ENCODE data around the gene C3orf22.

Gene C3orf22

DNA sequence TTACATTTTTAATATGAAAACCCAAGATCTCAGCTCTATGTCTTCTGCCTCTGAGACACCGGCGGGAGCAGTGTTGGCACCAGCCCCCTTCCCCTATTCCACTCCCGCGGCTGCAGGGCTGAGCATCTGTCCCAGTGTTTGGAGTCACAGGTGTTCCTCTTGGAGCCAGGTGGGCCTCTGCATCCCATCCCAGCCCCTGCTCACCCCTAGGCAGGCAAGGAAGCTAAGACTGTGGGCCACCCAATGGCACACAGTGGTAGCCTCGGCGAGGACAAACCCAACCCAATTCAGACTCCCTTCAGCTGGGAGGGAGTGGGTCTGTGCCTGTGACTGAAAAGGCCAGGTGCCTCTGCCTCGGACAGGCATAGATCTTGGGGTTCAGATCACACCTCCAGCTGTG is 31.7 kb downstream of the C3orf22 start:
- no peak for DNase-seq

DNA sequence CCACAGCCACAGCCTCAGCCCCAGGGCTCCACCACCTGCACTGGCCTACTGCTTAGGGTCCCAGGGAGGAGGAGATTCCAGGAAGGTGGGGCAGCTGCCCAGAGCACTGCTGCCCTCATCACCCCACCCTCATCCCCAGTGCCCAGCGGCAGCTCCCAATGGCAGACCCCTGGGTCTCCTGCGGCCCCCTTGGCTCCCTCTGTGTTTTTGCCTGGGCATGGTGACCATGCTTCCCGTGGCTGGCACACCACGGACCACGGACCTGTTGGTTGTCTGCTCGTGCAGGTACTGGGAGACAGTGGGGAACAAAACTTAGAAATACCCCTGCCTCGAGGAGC is 32.1 kb downstream of the C3orf22 start:
- no peak for DNase-seq

- DNase-seq = no peak
Measured at GRCh38 chr3:126525853-126526667, 32.7 kb downstream of the C3orf22 start.

GRCh38 chr3:126525091-126525852 is 33.5 kb downstream of the C3orf22 start:
- no peak for DNase-seq

DNA sequence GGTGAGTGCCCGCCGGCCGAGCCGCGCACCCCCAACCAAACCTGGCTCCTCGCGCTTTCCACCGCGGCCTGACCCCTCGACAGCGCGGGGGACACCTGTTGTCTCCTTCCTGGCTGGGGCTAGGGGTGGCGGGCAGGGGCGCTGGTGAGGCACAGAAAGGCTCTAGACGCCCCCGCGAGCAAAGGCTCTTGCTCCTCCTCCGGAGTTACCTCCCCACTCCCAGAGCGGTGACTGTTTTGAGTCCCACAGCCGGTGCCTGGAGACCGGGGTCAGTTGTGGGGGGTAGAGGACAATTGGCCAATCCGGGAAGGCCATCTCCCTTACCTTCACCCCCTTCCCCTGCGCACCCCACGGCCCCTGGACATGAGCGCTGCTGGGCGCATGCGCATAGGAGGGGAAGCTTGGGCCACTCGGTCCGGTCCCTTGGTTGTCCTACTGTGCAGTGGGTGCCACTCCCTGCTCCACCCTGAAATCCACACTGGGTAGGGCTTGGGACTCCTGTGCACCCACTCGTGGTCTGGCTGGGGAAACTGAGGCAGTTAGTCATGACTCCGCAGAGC is 34.2 kb downstream of the C3orf22 start:
- no peak for DNase-seq

GRCh38 chr3:126523745-126524428 is 34.8 kb downstream of the C3orf22 start, which contains the start of gene CHST13:
TSS of gene CHST13 (plus strand) at chr3:126524155. CDS start at chr3:126524333, 178 bp downstream.
- no peak for DNase-seq

DNA sequence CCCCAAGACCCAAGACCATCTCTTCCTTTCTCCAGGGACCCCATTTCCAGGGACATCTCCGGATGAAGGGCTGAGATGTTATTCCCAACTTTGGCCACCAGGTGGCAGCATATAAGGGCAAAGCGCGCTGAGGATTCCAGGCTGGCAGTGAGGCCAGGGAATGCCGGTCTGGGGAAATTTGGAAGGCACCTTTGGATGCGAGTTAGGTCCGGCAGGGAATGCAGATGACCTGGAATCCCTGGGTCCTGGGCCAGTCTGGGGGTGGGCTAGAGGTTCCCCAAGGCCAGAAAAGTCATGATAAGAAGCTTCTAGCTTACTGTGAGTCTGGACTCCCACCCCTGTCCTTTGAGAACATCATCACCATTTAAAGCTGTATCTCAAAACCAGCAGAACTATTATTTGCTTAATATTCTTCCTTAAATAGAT is 36.4 kb downstream of the C3orf22 start:
- DNase-seq = no peak

DNA sequence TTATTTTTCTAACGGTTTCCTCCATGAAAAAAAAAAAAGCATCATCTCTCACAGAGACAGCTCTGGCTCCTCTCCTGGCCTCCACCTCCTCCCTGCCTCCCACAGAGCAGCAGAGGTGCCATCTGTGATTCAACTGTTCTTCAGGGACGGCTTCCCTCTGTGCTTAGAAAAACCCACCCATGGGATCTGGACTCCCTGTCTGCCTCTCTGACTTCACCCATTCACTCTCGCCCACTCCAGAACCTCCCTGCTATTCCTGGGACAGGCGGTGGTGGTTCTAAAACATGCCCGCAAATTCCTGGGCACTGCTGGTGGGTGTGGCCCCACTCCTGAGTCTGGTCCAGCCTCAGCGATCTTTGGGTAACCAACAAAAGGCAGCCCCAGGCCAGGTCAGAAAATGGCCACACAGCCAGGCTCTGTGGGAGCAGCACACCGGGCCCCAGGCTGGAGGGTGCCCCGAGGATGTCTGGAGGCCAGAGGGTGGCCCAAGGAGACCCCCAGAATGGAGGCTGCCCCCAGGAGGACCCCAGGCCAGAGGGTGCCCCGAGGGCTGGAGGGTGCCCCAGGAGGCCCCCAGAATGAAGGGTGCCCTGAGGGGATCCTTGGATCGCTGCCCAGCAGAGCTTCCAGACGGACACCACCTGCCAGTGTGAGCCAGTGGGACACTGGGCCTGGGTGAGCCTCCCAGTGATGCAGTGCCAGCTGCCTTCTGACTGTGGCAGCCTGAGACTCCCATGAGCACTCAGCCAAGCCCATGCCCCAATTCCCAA is 37.4 kb downstream of the C3orf22 start:
- no peak for DNase-seq

DNA sequence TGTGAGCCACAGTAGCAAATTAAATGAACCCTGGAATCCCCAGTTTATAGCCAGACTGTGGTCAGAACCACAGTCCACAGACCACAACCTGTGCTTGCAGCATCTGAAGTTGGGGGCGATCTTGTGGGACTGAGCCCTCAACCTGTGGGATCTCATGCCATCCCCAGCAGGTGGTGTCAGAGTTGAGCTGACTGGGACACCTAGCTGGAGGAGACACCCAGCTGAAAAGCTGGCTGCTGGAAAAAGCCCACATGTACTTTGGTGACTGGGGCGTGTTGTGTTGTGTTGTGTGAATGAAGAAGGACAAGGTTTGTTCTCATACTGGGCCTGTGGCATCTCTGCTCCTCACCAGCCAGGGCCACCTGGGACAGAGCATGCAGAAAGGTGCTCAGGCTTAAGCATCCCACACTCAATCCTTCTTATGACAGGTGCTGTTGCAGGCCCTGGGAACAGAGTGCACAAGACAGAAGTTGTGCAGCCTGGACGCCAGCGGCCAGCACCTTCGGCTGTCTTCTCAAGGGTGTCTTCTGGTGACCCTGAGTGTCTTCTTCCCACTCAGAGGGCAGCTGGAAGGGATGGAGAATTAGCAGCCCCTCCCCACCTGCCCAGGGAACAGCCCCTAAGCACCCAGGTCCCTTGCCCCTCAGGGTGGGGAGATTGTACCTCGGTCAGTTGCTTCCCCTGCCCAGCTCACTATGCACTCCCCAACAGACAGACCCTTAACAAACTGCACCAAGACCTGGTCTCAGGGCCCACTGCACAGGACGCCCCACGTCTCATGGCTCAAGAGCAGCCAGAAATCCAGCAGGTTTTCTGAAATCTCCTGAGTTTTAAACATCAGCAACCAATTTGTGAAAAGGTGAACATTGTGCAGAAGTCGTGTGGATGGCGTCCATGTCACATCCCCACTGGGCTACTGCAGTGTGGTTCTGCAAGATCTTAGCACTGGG is 39.0 kb downstream of the C3orf22 start:
- DNase-seq = no peak

GRCh38 chr3:126518779-126519177 is 40.0 kb downstream of the C3orf22 start:
- no peak for DNase-seq

DNA sequence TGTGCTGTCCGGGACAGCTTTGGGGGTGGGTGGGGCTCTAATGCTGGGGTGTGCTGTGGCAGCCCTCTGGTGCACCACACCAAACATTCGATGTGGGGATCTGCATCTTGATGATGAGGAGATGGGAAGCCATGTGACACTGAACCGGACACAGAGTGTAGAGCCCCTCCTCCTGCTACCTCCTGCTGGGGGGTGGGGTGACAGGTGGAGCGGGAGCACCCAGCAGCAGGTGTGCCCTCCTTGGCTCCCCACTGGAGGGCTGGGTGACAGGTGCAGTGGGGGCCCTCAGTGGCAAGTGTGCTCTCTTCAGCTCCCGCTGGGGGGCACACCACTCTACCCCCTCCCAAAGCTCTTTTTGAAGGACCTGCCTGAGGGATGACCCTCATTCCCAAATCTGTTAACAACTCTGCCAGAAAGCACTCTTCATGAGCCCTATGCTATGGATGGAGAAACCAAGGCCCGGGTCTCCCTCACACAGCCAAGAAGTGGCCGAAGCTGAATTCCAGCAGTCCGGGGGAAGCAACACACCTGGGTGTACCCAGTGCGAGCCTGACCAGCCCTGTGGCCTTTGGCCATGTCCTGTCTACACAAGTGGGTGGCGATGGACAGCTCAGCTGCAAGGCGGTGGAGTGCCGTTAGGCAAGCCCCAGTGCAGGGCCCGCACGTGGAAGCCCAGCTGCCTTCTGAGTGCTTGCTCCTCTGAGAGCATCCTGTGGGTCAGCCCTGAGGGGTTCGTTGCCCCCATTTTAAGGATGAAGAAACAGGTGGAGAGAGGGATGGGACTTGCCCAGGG is 40.5 kb downstream of the C3orf22 start:
- DNase-seq = no peak

DNA sequence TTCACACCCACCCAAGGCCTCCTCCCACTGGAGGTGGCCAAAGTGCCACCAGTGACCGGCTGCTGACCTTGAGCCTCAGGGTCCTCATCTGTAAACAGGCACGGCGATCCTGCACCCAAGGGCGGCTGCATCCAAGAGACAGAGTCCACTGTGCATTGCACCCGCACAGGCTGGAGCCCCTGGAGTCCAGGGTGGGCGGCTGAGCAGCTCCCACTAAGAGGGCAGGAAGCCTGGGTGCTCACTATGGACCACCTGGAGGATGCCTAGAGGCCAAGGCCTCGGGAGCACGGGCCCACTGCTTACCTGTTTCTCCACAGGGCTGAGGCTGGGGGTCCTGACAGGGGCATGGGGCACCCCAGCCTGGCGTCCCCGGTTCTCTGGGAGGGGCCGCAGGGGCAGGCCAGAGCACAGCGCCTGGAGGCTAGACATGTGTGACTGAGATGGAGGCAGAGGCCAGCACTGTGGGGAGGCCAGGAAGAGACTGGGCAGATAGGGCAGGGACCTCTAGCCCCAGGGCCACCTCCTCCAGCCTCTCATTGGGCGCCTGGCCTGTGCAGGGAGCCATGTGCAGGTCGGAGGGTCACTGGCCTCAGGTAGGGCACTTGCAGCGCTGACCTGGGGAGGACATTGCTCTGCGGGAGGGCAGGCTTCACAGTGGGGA is 41.3 kb downstream of the C3orf22 start, which contains the start of gene UROC1:
UROC1 (minus strand) TSS at position 483 of the 661 bp plus-strand sequence; CDS start at position 429, 54 bp downstream.
- no peak for DNase-seq

DNA sequence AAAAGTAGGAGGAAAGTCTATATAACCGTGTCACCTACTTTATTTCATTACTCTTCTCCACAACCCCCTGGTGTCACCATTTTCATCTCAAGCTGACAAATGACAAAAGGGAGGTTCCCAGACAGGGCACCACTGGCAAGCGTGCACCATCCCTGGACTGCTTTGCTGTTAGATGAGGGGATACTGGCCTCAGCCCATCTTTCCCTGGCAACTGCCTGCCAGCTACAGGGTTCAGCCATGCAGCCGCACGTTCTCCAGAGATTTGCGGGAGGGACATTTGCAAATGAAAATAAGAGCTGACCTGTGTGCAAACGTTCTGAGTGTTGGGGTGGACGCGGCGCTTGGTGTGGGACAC is 41.8 kb downstream of the C3orf22 start:
- DNase-seq = no peak

DNA sequence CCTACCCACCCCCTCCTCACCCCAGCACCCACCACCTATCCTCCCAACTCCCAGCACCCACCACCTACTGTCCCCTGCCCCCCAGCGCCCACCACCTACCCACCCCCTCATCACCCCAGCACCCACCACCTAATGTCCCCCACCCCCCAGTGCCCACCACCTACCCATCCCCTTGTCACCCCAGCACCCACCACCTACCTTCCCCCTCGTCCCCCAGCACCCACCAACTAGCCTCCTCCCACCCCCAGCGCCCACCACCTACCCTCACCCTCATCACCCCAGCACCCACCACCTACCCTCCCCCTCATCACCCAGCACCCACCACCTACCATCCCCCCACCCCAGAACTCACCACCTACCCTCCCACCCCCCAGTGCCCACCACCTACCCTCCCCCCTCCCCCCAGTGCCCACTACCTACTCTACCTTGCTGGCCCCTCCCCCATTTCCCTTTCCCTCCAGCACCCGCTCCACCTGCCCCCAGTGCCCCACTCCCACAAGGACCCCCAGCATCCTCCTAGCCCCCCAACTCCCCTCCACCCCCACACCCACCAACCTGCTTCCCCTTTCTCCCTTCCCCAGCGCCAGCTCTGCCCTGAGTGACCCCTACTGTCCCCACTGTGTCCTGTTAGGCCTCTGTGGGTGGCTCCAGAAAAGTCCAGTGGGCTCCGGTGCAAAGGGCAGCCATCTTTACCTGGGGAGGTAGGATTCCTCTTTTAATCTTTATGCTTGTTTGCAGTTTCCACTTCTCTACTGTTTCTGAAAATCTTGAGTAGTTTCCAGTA is 42.4 kb downstream of the C3orf22 start:
- DNase-seq = no peak

DNA sequence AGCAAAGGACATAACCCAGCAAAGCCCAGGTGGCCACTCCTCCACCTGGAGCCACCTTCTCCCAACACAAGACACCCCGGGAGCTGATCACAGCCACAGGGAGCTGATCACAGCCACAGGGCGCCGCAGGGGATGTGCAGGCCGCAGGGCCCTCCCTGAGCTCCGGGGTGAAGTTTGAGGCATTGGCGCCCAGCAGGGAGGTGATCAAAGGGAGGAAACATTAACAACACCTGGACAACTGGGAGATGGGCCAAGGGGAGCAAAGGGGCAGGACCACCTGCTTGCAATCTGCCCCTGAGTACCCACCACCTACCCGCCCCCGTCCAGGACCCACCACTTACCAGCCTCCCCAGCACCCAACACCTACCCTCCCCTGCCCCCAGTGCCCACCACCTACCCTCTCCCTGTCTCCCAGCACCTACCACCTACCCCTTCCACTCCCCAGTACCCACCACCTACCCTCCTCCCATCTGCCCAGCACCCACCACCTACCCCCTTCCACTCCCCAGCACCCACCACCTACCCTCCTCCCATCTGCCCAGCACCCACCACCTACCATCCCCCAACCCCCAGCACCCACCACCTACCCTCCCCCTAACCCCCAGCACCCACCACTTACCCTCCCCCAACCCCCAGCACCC is 43.5 kb downstream of the C3orf22 start:
- no peak for DNase-seq

DNA sequence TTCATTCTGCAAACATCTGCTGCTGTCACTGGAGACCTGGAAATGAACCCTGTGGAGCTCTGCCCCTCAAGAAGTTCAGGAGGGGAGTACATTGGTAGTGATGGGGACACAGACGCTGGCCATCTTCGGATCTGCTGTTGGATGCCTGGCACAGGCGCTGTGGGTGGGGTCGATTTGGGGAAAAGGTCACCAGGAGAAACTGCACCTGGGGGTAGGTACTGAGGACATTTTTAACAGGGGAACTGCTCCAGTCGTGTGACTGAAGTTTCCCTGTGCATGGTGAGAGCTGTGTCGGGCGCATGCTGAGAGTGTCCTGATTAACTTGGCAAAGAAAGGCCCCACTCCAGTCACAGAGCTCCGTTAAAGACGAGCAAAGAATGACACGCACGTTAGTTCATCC is 44.6 kb downstream of the C3orf22 start:
- no peak for DNase-seq

DNA sequence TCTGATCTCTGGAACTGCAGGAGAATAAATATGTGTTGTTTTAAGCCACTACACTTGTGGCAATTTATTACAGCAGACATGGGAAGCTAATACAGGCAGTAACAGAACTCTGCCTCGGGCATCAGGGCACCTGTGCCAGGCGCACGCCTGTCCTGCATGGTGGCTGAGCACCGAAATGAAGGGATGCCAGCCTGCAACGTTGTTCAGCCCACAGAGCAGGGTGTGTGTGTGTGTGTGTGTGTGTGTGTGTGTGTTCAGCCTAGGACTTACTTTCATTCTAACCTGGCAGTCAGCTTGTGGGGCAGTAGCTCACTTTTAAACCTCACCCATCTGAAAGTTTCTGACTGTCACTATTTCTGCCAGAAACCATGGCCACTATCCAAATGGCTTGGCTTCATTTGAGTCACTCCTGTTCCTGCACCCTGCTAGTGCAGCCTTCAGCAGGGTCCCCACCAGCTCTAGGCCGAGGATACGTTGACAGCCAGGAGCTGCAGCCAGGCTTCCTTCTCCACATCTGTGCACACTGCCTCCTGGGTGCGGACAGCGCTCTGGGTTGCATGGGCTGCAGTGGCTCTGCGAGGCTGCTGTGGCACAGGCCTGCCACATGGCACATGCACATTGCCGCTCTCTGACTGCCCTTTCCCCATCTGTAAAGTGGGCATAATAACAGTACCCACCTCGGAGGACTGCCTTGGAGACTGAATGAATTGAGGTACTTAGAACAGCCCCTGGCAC is 45.6 kb downstream of the C3orf22 start:
- DNase-seq = no peak

GRCh38 chr3:126512026-126512425 is 46.7 kb downstream of the C3orf22 start:
- no peak for DNase-seq
